B cell (primary cell): ENCODE results near the gene TECTA. TPM values are rescaled to one million over a fixed set of nuclear protein-coding genes. Genes with fewer than 3 reads are reported as not detected.

Experiments used
- ATAC-seq: fragments of 200-7000 bp; cut with Tn5 transposase; one replicate; pipeline ENCODE4 v1.10.0; 2021; ENCODE audit warnings: low read depth, mild to moderate bottlenecking, moderate number of reproducible peaks, moderate library complexity
- CTCF ChIA-PET: fragments of 350-600 bp; sonication (Branson Sonifier 250); formaldehyde crosslinking; loops from one replicate; lab custom pipeline; 2021; ENCODE audit warnings: antibody characterized with exemption, inconsistent platforms; lab: Charles Lee
- POLR2A ChIA-PET: fragments of 350-600 bp; sonication (Branson Sonifier 250); formaldehyde crosslinking; loops from one replicate; lab custom pipeline; 2021; ENCODE audit warnings: antibody characterized with exemption; lab: Charles Lee
- DNase-seq: peaks from one replicate; pipeline ENCODE4 v3.0.0; 2013
- H2AFZ ChIP-seq: 2 replicates; pipeline ENCODE4 v1.6.1; 2012; ENCODE audit warnings: mild to moderate bottlenecking, low read depth, low read length; ENCODE audit not compliant: insufficient read depth, poor library complexity, severe bottlenecking
- H3K27ac ChIP-seq, 2 donors: 1 replicate in 1 of 2; 2 replicates in 1 of 2; pipeline ENCODE4 v1.5.1; 2012 to 2013; ENCODE audit warnings: low read length in 2 of 2, mild to moderate bottlenecking in 2 of 2, moderate library complexity in 1 of 2
- H3K27me3 ChIP-seq, 4 experiments: fragments of 200-600 bp in 1 of 4; sonication (generic) in 1 of 4; replicated peaks in 1 of 4; 1 replicate in 2 of 4; 2 replicates in 2 of 4; pipeline versions ENCODE4 v1.6.1 to v1.7.0; 2013 to 2016; ENCODE audit warnings: low read length in 3 of 4, mild to moderate bottlenecking in 2 of 4, mixed read lengths in 1 of 4, moderate library complexity in 1 of 4; ENCODE audit not compliant: insufficient read depth in 4 of 4, control insufficient read depth in 3 of 4; ENCODE audit errors: control extremely low read depth in 1 of 4
- H3K36me3 ChIP-seq, 2 experiments: replicated peaks in 1 of 2; 1 replicate in 1 of 2; 2 replicates in 1 of 2; pipeline versions ENCODE4 v1.6.1 to v1.7.1; 2013; ENCODE audit warnings: low read length in 1 of 2; ENCODE audit not compliant: insufficient read depth in 2 of 2, control insufficient read depth in 1 of 2; ENCODE audit errors: control extremely low read depth in 1 of 2, extremely low read depth in 1 of 2
- H3K4me1 ChIP-seq, 2 donors: fragments of 200-600 bp in 1 of 2; sonication (generic) in 1 of 2; 1 replicate in 1 of 2; 2 replicates in 1 of 2; pipeline versions ENCODE4 v1.5.1 to v1.6.1; 2013 to 2017; ENCODE audit warnings: low read length in 2 of 2; ENCODE audit not compliant: control insufficient read depth in 2 of 2, insufficient read depth in 2 of 2
- H3K4me2 ChIP-seq: replicated peaks from 2 replicates; pipeline ENCODE3; 2012; ENCODE audit warnings: mild to moderate bottlenecking, low read depth, low read length; ENCODE audit not compliant: poor library complexity, severe bottlenecking
- H3K4me3 ChIP-seq, 5 experiments: fragments of 200-600 bp in 1 of 5; sonication (generic) in 1 of 5; 1 replicate in 3 of 5; 2 replicates in 2 of 5; pipeline versions ENCODE4 v1.5.1 to v1.7.0; 2011 to 2016; ENCODE audit warnings: low read length in 4 of 5, mild to moderate bottlenecking in 4 of 5, low read depth in 2 of 5, control low read depth in 1 of 5, moderate library complexity in 1 of 5; ENCODE audit not compliant: insufficient read depth in 1 of 5; ENCODE audit errors: control extremely low read depth in 1 of 5, extremely low read depth in 1 of 5
- H3K79me2 ChIP-seq: fragments of 200-600 bp; sonication (generic); one replicate; pipeline ENCODE4 v1.6.0; 2016; ENCODE audit warnings: low read length; ENCODE audit not compliant: control insufficient read depth, insufficient read depth
- H3K9ac ChIP-seq: fragments of 200-600 bp; sonication (generic); 2 replicates; pipeline ENCODE4 v1.6.1; 2017; ENCODE audit warnings: mild to moderate bottlenecking, low read length, moderate library complexity
- H3K9me3 ChIP-seq, 3 donors: one replicate each; pipeline versions ENCODE4 v1.6.1 to v1.7.1; 2013; ENCODE audit warnings: low read length in 2 of 3; ENCODE audit not compliant: control insufficient read depth in 2 of 3, insufficient read depth in 1 of 3; ENCODE audit errors: control extremely low read depth in 1 of 3
- H4K20me1 ChIP-seq: 2 replicates; pipeline ENCODE4 v1.6.0; 2012; ENCODE audit warnings: mild to moderate bottlenecking, low read length; ENCODE audit not compliant: insufficient read depth, control insufficient read depth, poor library complexity, severe bottlenecking
- H3K27ac Mint-ChIP-seq: one replicate; pipeline ENCODE4 v1.8.0; 2021; ENCODE audit warnings: mixed read lengths
- H3K27me3 Mint-ChIP-seq: one replicate; pipeline ENCODE4 v1.8.0; 2021; ENCODE audit warnings: mixed read lengths
- H3K4me1 Mint-ChIP-seq: one replicate; pipeline ENCODE4 v1.8.0; 2021; ENCODE audit warnings: mixed read lengths
- H3K4me3 Mint-ChIP-seq: one replicate; pipeline ENCODE4 v1.8.0; 2021; ENCODE audit warnings: mixed read lengths
- H3K9me3 Mint-ChIP-seq: one replicate; pipeline ENCODE4 v1.8.0; 2022; ENCODE audit warnings: mixed read lengths; ENCODE audit not compliant: insufficient read depth
- EZH2 ChIP-seq: IDR thresholded peaks from 2 replicates; pipeline ENCODE4 v1.6.1; 2012; ENCODE audit warnings: borderline replicate concordance, low read depth, mild to moderate bottlenecking, moderate library complexity, low read length; ENCODE audit not compliant: insufficient read depth, poor library complexity, severe bottlenecking
- WGBS: methylation state at CpG from one replicate; pipeline ENCODE4 v1.1.5; 2013; ENCODE audit warnings: missing lambda C conversion rate; ENCODE audit not compliant: insufficient coverage; 5-methylcytosine and 5-hydroxymethylcytosine counted together
- intact Hi-C: fragments of 100-400 bp; cut with micrococcal nuclease; formaldehyde crosslinking; loops from one replicate; pipeline ENCODE4 v1.10.0; 2022
- polyA plus RNA-seq: library from polyadenylated mRNA; depleted of rRNA; stranded (reverse); fragments of >200 nt; gene quantifications from 2 replicates; pipeline ENCODE4 v1.2.3, GENCODE V29; 2012
- total RNA-seq, 2 donors: library from RNA; stranded (reverse); fragments of 120-200 nt in 1 of 2; gene quantifications; 1 replicate in 1 of 2; 2 replicates in 1 of 2; pipeline versions ENCODE4 v1.2.3 to v1.2.4, GENCODE V29; 2013 to 2022
- TF ChIP-seq, protein P1 (sequence below): fragments of 200-600 bp; IDR thresholded peaks from one replicate; pipeline ENCODE4 v1.8.0; 2022; ENCODE audit warnings: antibody characterized with exemption, mild to moderate bottlenecking

Gene TECTA
- total and polyA plus RNA-seq, 2 donors (not counting 1 experiment from before 2014, with no cell fraction given), result 0.47 to 0.51 TPM

DNA sequence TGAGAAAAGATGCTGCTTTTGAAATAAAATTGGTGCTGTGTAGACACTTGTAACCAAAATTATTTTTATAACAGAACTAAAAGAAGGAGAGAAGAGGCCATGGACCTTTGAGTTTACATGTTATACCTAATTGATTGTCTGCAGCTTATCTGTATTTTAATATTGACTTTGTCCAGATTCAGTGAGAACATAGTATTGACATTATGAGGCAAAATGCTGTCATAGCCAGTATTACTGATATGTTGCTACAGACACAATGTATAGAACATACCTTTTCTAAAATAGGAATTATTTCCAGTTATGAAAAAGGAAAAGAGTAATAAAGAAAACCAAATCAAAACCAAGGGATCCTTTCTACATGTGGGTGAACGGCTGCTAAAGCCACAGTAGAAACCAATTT is 11.5 kb upstream of the TECTA start:
- Mint-ChIP-seq H3K27me3 (no peaks in the 10 kb centered on the region), H3K4me3 (no peak overlapping the region), H3K27ac (no peak overlapping the region), H3K4me1 (peaks cover 4% of the 10 kb centered on the region), H3K9me3 (no peaks in the 10 kb centered on the region)
- H3K4me1 ChIP-seq, result no peaks in the 10 kb centered on the region
- ChIA-PET POLR2A (no interaction called here), CTCF (no interaction called here)
- no peaks in the 10 kb centered on the region for H3K79me2 ChIP-seq
- intact Hi-C loops, result no loop called here
- no peak for TF ChIP-seq EZH2
- DNase-seq, result no peak
- no CpG with 5 or more reads among the region's 1 CpG for WGBS
- no peak overlapping the region for H2AFZ ChIP-seq
- ATAC-seq, result no peak
- H3K36me3 ChIP-seq, result peaks cover 0 to 14% of the 10 kb centered on the region in 2 experiments
- H3K9ac ChIP-seq, result no peak overlapping the region
- no peak overlapping the region for H3K4me2 ChIP-seq
- no peaks in the 10 kb centered on the region for H3K27me3 ChIP-seq
- no peaks in the 10 kb centered on the region for H3K9me3 ChIP-seq
- H3K27ac ChIP-seq, result no peak overlapping the region
- H3K4me3 ChIP-seq, result no peak overlapping the region
- no peaks in the 10 kb centered on the region for H4K20me1 ChIP-seq

DNA sequence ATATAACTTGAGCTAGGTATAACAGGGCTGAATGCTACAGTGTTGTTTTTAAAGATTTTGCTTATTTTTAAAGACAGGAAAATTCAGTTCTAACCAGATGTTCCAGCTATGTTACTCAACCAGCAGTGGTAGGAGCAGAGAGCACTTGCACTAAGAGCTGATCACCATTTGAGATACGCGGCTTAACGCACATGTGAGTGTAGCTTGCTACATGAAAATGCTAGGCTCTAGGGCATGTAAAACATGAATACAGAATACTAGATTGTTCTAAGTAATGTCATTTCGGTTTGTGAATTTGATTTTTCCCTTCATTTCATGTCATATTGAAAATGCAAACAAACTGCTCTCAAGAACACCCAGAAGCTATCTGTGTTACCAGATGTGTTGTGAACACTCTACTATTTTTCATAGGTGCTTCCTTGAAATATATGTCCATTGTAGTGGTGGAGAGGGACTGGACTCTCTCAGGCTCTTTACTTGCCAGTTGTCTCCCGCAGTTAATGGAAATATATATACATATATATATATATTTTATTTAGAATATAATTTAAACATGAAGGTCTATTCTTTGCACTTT is 10.8 kb upstream of the TECTA start:
- CTCF ChIA-PET, result interaction anchor here (0.6 to 0.9 kb wide), 2 partner anchors 22 to 38 kb away, joined by 3 read pairs; no protein-coding TSS in a partner anchor

More for the DNA sequence above, 10.8 kb upstream of the TECTA start:
- Histone ChIP-seq H3K36me3 (peaks cover 0 to 14% of the 10 kb centered on the region in 2 experiments), H3K27me3 (no peaks in the 10 kb centered on the region), H3K9ac (no peak overlapping the region), H2AFZ (no peak overlapping the region), H3K4me1 (no peaks in the 10 kb centered on the region), H4K20me1 (no peaks in the 10 kb centered on the region), H3K9me3 (no peaks in the 10 kb centered on the region), H3K79me2 (no peaks in the 10 kb centered on the region), H3K4me3 (no peak overlapping the region), H3K4me2 (no peak overlapping the region), H3K27ac (no peak overlapping the region)
- no peak for DNase-seq
- H3K4me3 Mint-ChIP-seq, result no peak overlapping the region
- peaks cover 4% of the 10 kb centered on the region for H3K4me1 Mint-ChIP-seq
- intact Hi-C loops, result no loop called here
- POLR2A ChIA-PET, result no interaction called here
- H3K27me3 Mint-ChIP-seq, result no peaks in the 10 kb centered on the region
- H3K9me3 Mint-ChIP-seq, result no peaks in the 10 kb centered on the region
- no peak for ATAC-seq
- WGBS, result 100% methylated on average over 2 of the region's 5 CpGs
- no peak overlapping the region for H3K27ac Mint-ChIP-seq
- TF ChIP-seq EZH2, result no peak
- TF ChIP-seq, protein P1, sequence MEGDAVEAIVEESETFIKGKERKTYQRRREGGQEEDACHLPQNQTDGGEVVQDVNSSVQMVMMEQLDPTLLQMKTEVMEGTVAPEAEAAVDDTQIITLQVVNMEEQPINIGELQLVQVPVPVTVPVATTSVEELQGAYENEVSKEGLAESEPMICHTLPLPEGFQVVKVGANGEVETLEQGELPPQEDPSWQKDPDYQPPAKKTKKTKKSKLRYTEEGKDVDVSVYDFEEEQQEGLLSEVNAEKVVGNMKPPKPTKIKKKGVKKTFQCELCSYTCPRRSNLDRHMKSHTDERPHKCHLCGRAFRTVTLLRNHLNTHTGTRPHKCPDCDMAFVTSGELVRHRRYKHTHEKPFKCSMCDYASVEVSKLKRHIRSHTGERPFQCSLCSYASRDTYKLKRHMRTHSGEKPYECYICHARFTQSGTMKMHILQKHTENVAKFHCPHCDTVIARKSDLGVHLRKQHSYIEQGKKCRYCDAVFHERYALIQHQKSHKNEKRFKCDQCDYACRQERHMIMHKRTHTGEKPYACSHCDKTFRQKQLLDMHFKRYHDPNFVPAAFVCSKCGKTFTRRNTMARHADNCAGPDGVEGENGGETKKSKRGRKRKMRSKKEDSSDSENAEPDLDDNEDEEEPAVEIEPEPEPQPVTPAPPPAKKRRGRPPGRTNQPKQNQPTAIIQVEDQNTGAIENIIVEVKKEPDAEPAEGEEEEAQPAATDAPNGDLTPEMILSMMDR, result no peak
